Cerebellar cortex (tissue), 1 donor: Measurements from ENCODE around the gene VIPR1.

Experiments used
- DNase-seq: peaks from one replicate; pipeline ENCODE4 v3.0.0-alpha.2; 2015; ENCODE audit warnings: low spot score

The VIPR1 gene, protein sequence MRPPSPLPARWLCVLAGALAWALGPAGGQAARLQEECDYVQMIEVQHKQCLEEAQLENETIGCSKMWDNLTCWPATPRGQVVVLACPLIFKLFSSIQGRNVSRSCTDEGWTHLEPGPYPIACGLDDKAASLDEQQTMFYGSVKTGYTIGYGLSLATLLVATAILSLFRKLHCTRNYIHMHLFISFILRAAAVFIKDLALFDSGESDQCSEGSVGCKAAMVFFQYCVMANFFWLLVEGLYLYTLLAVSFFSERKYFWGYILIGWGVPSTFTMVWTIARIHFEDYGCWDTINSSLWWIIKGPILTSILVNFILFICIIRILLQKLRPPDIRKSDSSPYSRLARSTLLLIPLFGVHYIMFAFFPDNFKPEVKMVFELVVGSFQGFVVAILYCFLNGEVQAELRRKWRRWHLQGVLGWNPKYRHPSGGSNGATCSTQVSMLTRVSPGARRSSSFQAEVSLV

DNA sequence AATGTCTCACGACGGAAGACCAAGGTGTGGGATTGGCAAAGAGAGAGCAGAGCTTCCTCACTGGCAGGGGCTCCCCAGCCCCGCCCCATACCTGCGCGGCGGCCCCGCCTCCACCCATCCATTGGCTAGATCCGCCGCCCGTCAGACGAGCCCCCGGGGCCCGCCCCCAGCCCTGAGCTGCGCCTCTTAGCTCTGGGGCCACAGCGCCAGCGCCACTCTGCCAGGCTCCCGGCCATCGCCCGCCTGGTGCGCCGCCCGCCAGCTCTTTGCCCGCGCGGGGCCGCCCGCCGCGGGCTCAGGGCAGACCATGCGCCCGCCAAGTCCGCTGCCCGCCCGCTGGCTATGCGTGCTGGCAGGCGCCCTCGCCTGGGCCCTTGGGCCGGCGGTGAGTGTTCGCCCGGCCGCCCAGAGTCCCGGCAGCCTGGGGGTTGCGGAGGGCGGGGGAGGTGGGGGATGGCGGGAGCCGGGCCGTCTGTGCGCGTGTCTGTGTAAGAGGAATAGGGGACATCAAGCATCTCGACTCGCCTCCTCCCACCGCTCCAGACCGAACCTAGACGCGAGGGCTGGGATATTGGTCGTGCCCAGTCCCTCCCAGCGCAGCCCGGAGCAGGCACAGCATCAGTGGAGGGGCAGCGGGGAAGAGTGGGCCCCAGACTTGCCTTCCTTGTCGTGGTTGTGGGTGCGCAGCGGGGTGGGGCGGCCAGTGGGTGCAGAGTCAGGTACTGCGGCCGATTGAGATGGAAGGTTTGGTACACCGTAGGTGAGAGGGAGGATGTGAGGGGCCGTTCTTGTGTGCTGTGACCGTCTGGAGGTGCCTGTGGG is at the start of gene VIPR1:
Gene VIPR1, plus strand, starts transcription at position 215 of the 822 bp plus-strand sequence. Its CDS starts 93 bp downstream, at position 308.
- DNase-seq, result peak; percentile 91

DNA sequence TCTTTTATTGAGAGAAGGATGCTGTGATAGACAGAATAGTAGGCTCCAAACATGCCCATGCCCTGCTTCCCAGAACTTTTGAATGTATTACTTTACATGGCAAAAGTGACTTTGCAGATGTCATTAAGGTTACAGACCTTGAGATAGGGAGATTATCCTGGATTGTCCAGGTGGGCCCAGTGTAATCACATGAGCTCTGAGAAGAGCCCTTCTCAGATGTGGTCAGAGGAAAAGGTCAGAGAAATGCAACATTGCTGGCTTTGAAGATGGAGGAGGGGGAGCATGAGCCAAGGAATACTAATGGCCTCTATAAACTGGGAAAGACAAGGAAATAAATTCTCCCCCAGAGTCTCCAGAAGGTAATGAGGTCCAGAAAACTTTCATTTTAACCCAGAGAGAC is 46.2 kb upstream of the VIPR1 start:
- DNase-seq, result no peak

DNA sequence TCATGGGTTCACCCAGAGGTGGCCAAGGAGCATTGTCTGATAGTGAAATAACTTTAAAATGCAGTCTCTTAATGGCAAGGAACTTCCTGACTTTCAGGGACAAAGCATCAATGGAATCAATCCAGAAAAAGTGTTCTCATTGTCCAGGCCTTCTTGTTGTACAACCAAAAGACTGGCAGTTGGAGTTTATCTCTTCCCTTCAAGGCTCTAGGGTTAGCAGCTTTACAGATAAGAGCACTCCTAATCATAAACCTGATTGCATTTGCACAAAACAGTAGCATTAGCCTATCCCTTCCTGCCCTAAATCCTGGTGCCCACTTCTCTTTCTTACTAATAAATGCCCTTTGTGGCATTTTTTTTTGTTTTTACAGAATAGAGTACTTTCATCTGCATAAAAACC is 43.3 kb upstream of the VIPR1 start:
- DNase-seq, result no peak

GRCh38 chr3:42461762-42462161 is 40.7 kb upstream of the VIPR1 start:
- DNase-seq, result no peak

DNA sequence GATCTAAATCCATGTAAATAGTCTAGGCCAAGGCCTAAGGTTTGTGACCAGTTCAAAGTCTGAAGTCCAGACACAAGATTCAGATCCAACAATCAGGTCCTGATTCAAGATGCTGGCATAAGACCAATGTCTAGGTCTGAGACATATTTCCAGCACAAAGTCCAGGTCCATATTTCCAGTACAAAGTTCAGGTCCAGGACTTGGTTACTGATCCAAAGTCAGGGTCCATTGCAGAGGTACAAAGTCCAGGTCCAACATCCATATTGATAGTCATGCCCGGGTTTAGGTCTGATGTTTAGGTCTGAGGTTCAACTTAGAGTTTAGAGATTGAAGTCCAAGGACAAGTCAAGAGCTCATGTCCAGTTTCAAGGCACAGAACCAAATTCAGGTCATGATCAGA is 39.4 kb upstream of the VIPR1 start:
- no peak for DNase-seq

GRCh38 chr3:42468111-42468510 is 34.3 kb upstream of the VIPR1 start:
- DNase-seq, result no peak

- DNase-seq, result no peak
These were observed 29.9 kb upstream of the VIPR1 start for GRCh38 chr3:42472555-42472954.

GRCh38 chr3:42473083-42473932 is 29.1 kb upstream of the VIPR1 start:
- peak; percentile 16 for DNase-seq

DNA sequence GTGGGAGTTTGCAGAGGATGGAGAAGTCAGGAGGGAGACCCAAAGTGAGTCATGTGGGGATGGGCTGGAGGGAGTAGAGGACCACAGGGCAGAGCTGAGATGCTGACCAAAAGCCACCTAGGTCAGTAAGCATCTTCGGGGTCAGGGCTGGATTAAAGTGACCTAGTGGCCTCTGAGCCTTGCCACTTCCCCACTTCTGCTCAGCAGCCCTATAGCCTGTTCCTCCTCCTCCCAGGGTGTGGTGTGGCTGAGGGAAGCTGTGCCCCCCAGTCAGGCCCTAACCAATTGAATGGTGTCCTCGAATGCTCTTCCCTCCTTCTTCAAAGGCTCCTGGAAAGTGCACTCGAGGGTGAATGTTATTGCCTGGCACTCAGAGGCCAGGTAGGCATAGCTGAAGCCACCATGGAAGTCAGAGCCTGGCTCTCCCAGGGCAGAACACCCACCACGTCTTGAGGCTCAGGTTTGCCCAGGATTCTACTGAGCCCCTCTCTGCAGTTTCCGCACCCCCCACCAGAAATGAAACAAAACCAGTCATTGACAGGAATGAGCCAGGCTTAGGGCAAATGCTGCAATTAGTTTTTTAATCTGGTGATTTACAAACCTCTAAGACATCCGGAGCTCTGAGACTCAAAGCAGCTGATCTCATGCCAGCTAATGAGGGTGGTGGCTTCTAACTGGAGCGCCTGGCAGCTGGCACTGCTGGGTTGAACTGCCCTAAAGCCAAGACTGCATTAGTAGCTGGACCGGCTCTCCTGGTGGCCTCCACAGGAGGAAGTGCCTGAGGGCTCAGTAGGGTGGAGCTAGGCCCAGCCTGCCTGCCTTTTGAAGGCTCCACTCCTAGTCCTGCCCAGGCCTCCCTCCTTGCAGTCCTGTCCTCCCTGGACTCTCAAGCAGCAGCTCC is 26.0 kb upstream of the VIPR1 start:
- DNase-seq, result no peak

- DNase-seq, result no peak
These were observed 24.7 kb upstream of the VIPR1 start for GRCh38 chr3:42477696-42478095.

DNA sequence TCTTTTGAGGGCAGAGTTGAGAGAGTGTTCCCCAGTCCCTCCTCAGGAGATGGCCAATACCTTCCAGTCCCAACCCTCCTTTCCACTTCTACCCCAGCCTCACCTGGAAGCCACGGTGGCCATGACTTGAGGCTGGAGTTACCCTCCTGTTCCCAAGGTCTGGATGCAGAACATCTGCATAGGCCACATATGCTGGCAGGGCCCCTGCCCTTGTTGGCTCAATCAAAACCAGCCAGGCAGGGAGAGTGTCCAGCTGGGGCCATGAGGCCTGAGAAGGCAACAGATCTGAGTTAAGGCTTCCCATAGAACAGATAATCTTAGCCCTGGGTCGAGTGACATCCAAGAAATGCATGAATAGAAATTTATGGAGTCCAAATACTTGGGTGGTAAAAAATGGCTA is 23.6 kb upstream of the VIPR1 start:
- no peak for DNase-seq

DNA sequence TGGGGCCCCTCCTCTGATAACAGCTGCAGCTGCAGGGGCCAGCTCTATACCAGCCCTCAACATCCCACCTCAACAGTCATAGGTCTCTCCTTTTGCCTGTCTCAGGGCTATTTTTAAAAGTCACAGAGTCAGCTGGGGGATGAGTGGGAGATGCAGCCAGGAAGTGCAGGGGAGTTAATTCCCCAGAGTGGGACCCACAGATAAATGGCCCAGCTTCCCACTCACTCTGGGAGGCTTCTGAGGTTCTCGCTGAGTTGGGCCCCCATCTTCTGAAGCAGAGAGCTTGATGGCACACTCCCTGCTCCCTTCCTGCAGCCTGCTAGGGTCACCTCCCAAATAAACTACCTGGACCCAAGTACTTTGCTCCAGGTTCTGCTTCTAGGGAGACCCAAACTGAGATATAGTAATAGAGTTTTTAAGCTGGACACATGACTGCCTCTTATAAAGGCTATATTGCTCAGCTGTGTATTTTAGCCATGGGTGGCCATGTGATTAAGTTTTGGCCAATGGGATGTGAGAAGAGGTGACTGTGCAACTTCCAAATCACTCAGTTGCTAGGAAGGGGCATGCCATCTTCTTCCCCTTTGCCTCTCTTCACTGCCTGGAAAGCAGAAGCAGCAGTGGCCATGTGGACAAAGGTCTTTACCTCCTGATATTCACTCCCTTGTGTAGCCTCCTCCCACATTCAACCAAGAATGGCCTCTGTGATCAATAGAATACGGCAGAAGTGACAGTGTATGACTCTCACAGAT is 15.5 kb upstream of the VIPR1 start:
- DNase-seq, result no peak

GRCh38 chr3:42488687-42489086 is 13.8 kb upstream of the VIPR1 start:
- no peak for DNase-seq

GRCh38 chr3:42489116-42489936 is 13.1 kb upstream of the VIPR1 start:
- DNase-seq, result no peak

- DNase-seq, result no peak
These were observed 12.6 kb upstream of the VIPR1 start for GRCh38 chr3:42489937-42490227.

DNA sequence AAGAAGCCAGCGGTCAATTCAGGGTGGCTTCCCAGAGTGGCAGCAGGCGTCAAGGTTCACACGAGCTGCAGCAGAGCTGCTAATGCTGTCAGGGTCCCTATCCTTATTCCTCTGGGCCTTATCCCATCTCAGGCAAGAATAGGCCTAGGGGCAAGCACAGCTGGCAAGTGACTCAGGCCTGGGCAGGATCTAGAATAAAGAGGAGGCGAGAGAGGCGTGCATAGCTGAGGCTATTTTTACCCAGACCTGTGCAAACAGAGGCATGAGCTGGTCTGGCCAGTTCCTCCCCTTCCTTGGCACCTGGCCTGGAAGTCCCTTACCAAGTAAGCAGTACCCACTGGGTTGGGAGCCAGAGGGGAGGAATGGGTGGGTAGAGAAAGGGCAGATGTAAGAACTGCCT is 12.2 kb upstream of the VIPR1 start:
- DNase-seq, result no peak

DNA sequence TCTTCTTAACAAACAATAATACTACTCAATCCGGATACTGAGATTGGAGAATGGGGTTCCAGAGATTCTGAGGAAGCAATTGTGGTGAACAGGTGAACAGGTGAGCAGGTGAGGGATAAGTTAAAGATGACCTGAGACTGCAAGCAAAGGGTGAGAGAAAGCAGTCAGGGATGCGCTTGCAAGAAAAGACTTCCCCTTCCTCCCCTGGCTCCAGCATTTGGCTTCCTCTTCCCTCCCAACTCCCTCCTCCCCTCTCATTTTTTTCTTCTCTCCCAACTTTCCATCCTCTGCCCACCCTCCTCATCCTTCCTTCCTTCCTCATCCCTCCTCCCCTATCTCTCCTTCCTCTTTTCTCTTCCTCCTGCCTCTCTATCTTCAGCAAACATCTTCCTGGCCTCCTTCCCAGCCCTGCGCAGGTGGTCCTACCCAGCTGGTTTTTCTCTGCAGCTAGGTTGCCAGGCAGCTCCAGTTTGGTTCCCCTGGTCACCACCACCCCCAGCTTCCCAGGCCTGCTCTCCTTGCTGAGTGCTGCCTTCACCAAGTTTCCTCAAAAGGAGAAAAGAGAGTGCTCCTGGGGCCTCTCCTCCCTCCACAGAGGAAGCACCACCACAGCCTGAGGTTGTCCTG is 10.4 kb upstream of the VIPR1 start:
- no peak for DNase-seq

DNA sequence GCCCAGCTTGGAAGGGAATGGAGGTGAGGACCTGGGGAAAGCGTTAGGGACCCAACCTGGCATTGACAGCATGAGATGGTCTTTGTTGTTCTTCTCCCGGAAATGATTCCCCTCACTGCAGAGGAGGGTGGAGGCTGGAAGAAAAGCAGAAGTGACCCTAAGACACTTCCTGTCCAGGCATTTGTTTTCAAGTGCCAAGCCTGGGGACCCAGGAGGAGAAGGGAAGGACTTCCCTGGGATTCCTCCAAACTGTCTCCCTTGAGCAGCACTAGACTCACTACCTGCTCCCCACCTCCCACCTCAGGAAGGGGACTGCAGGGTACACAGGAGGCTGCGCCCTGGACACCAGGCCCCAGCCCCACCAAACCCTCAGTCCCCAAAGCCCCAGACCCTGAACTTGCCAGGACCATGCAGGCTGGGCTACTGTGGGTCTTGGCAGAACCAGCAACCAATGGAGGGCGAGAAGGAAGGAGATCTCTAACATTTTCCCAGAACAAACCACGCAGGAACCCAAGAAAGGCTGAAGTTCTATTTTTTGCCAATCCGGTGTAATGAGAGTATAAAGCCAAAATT is 9.8 kb upstream of the VIPR1 start:
- no peak for DNase-seq
